ENCODE measurements around the gene ARMC3. TPM values are rescaled to one million over a fixed set of nuclear protein-coding genes. Genes with fewer than 3 reads are reported as not detected.
A peak's percentile ranks its signal among the peaks of the same experiment; 100 is the strongest.

Gene ARMC3
- total RNA-seq, 4 donors from 2014 or later = not detected

- no peak for DNase-seq
- TF ChIP-seq CTCF (IDR thresholded peaks at IDR 0.05) = no peak
- no peak for TF ChIP-seq POLR2A (IDR thresholded peaks at IDR 0.05)
- no peaks in the 10 kb centered on the region for H3K4me1 ChIP-seq
- no peak overlapping the region for H3K4me3 ChIP-seq
- H3K36me3 ChIP-seq = no peaks in the 10 kb centered on the region
- H3K27me3 ChIP-seq = peaks cover 0 to 10% (median 0%) of the 10 kb centered on the region in 4 donors
- intact Hi-C loops (cut with DNase I) = no loop called here
- WGBS, 2 donors = 52 to 64% methylated on average over 4 of the region's 4 CpGs
- no peak overlapping the region for H3K27ac ChIP-seq
- no peaks in the 10 kb centered on the region for H3K9me3 ChIP-seq
Observed at GRCh38 chr10:23037561-23037960, 109.7 kb downstream of the ARMC3 start.

GRCh38 chr10:23038172-23038571 lies 110.3 kb downstream of the ARMC3 start:
- WGBS, 2 donors = 84 to 91% methylated on average over 5 of the region's 5 CpGs
- DNase-seq = no peak
- no peak overlapping the region for H3K4me3 ChIP-seq
- H3K36me3 ChIP-seq = no peaks in the 10 kb centered on the region
- H3K27me3 ChIP-seq = peaks cover 0 to 10% (median 0%) of the 10 kb centered on the region in 4 donors
- intact Hi-C loops (cut with DNase I) = no loop called here
- no peaks in the 10 kb centered on the region for H3K4me1 ChIP-seq
- no peak overlapping the region for H3K27ac ChIP-seq
- no peaks in the 10 kb centered on the region for H3K9me3 ChIP-seq
- no peak for TF ChIP-seq POLR2A (IDR thresholded peaks at IDR 0.05)
- TF ChIP-seq CTCF (IDR thresholded peaks at IDR 0.05) = no peak

- Histone ChIP-seq H3K9me3 (no peaks in the 10 kb centered on the region), H3K4me1 (no peaks in the 10 kb centered on the region), H3K4me3 (no peak overlapping the region), H3K27me3 (peaks cover 0 to 12% (median 0%) of the 10 kb centered on the region in 4 donors), H3K27ac (no peak overlapping the region), H3K36me3 (no peaks in the 10 kb centered on the region)
- intact Hi-C loops (cut with DNase I) = no loop called here
- no peak for DNase-seq
- TF ChIP-seq POLR2A (IDR thresholded peaks at IDR 0.05) (no peak), CTCF (IDR thresholded peaks at IDR 0.05) (no peak)
- 84 to 86% methylated on average over 1 to 2 of the region's 2 CpGs for WGBS, 2 donors
Observed at GRCh38 chr10:23040002-23040401, 112.1 kb downstream of the ARMC3 start.

GRCh38 chr10:23046027-23046426 lies 118.2 kb downstream of the ARMC3 start:
- Histone ChIP-seq H3K4me1 (peaks cover 0 to 9% (median 0%) of the 10 kb centered on the region in 3 donors), H3K9me3 (no peaks in the 10 kb centered on the region), H3K27ac (no peak overlapping the region), H3K36me3 (no peaks in the 10 kb centered on the region), H3K27me3 (peaks cover 0 to 19% (median 0%) of the 10 kb centered on the region in 4 donors), H3K4me3 (no peak overlapping the region)
- DNase-seq = no peak
- intact Hi-C loops (cut with DNase I) = no loop called here
- WGBS, 2 donors = 44 to 60% methylated on average over 4 of the region's 4 CpGs
- TF ChIP-seq POLR2A (IDR thresholded peaks at IDR 0.05) (no peak), CTCF (IDR thresholded peaks at IDR 0.05) (no peak)

- DNase-seq = no peak
- 52 to 56% methylated on average over 8 to 9 of the region's 9 CpGs for WGBS, 2 donors
- Histone ChIP-seq H3K9me3 (no peaks in the 10 kb centered on the region), H3K27ac (peak overlapping the region in 1 of 4 donors; percentile 17), H3K4me1 (peaks cover 0 to 10% (median 0%) of the 10 kb centered on the region in 3 donors), H3K27me3 (peaks cover 0 to 25% (median 0%) of the 10 kb centered on the region in 4 donors), H3K36me3 (no peaks in the 10 kb centered on the region), H3K4me3 (no peak overlapping the region)
- intact Hi-C loops (cut with DNase I) = no loop called here
- no peak for TF ChIP-seq POLR2A (IDR thresholded peaks at IDR 0.05)
- TF ChIP-seq CTCF (IDR thresholded peaks at IDR 0.05) = no peak
Observed at GRCh38 chr10:23047201-23048050, 119.6 kb downstream of the ARMC3 start.

Measured in esophagus squamous epithelium (tissue), 5 donors.